SK-MEL-5 (cell line): ENCODE data around the gene PFKL. TPM values are rescaled to one million over a fixed set of nuclear protein-coding genes. Genes with fewer than 3 reads are reported as not detected.
"Not testable (repeated sequence)": the region's sequence is repeated elsewhere in the genome, so short reads cannot be mapped to it uniquely, and the experiment has no call there.

Source experiments
- DNase-seq: peaks from one replicate; pipeline ENCODE4 v3.0.0-alpha.2; 2016; ENCODE audit warnings: low read depth, low spot score
- in situ Hi-C: cut with HindIII; loops from 2 replicates; pipeline ENCODE4 v1.10.0; 2016; ENCODE audit warnings: low sequenced_read_pairs, high pct_unique_total_duplicates, low pct_unique_long_range_greater_than_20kb
- total RNA-seq: library from RNA; depleted of rRNA; stranded (reverse); fragments of >200 nt; shearing (Covaris generic); gene quantifications from 2 replicates; pipeline ENCODE4 v1.2.3, GENCODE V29; 2014

Gene PFKL
- total RNA-seq, 1 experiment from 2014 or later, result 81.4 TPM

DNA sequence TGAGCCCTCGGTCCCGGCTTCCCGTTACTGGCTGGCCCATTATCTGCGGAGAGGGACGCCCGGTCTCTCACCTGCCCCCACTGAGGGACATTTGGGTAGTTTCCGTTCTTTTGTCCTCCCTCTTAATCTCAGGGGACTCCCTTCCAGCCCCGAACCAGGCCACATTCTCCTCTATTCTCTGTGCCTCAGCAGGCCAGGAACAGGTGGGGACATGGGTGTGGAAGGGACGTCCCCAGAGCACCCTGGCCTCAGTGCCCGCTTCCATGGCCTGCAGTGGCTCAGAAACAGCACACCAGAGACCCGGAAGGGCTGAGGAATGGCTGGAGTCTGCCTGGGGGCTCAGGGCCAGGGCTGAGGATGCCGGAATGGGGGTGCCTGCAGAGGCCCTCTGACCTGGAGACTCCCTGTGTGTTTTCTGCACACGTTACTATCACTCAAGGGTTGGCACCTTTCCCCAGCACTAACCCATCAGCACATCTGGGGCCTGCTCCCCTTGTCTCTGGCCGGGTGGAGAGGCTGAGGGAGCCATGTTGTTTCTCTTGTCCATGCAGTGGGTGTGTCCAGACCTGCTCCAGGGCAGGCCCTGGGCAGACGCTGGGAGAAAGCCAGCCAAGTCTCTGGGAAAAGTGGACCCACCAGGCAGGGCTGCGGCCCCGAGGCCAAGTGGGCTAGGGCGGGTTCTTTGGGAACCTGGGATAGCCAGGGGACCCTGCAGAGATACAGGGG lies 28.1 kb upstream of the PFKL start:
- no peak for DNase-seq
- in situ Hi-C loops, result no loop called here

DNA sequence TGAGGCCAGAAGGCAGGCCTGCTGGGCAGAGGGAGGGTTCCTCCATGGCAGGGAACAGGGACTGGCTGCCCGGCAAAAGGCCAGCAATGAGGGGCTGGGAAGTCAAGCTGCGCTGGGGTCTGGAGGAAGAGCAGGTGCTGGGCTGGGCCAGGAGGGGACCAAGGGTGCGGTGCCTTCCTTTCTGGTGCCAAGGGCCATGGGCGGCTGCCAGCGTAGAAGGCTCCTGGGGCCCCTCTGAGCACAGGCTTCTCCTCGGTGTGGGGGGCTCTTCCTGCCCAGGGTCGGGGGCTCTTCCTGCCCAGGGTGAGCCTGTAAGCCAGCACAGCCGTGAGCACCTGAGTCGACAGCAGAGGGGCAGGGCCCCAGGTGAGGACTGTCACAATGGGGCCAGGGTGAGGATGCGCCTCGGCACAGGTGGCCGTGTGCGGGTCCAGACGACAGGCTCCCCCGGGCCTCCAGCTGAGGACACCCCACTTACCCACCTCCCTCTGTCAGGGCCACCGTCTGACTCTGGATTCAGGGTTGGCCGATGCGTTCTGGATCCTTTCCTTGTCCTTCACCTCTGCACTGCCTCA lies 27.5 kb upstream of the PFKL start:
- in situ Hi-C loops, result no loop called here
- no peak for DNase-seq

DNA sequence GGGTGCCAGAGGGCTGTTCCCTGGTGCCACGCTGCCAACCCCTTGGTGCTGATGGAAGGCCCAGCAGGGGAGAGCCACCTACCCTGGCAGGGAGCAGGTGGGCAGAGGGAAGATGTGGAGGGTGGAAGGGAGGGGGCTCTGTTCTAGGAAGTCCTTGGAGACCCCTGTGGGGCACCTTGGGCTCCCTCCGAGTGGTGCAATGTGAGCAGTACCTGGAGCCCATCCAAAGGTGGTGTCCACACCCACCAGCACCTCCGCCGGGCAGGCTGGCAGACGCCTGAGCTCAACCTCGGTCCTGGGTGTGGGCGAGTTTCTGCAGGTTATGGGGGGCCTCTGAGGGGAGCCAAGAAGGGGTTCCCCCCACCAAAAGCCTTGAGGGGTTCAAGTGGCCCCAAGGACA lies 26.8 kb upstream of the PFKL start:
- in situ Hi-C loops, result no loop called here
- DNase-seq, result no peak

DNA sequence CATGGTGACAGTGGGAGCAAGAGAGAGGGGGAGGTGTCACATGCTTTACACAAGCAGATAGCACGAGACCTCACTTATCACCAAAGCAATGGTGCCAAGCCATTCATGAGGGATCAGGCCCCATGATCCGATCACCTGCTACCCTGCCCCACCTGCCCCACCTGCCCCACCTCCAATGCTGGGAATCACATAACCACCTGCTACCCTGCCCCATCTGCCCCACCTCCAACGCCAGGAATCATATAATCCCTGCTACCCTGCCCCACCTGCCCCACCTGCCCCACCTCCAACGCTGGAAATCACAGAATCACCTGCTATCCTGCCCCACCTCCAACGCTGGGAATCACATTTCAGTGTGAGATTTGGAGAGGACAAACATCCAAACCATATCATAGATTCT lies 24.8 kb upstream of the PFKL start:
- DNase-seq, result no peak
- in situ Hi-C loops, result no loop called here

DNA sequence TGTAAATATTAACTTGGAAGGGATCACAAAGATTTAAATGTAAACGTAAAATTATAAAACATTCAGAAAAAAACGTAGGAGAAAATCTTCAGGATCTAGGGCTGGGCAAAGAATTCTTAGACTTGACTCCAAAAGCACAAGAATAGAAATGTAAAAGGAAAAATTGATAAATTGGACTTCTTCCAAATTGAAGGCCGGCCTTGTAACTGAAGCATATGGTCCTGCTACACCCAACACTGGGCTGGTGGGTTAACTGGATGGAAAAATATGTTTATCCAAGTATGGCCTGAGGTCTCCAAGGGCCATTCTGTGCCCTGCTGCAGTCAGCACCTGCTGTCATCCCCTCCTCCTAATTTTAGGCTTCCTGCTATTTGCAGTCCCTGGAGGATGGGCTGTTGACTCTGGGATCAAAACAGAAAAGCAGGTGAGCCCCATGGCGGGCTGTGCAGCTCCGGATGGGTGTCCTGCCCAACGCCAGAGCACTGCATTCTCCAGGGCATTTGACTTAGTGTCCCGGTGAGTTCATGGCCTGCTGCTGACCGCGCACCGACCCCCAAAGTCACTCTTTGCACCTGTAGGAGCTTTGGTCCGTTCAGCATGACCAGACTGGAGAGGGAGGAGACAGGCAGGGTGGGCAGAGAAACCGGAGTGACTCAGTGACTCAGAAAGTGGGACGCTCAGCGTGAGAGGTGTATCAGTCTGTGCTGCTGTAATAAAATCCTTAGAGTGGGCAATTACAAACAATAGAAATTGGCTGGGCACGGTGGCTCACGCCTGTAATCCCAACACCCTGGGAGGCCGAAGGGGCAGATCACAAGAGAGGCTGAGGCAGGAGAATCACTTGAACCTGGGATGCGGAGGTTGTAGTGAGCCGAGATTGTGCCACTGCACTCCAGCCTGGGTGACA lies 20.2 kb upstream of the PFKL start:
- in situ Hi-C loops, result no loop called here

DNA sequence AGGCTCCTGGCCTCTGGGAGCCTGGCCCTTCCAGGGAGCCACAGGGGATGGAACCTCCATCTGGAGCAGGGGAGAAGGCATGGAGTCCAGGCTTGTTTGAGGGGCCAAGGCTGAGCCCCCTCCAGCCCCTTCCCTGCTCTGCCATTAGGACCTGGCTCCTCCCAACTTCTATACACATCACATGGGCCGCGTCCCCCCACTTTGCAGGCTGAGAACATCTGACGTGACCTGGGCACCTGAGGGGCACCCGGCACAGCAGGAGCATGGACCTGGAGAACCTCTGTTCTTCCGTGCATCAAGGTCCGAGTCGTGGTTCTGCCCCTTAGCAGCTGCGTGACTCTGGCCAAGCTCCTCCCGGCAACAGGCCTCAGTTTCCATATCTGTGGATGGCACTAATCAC lies 18.1 kb upstream of the PFKL start:
- no peak for DNase-seq
- in situ Hi-C loops, result no loop called here

More for the DNA sequence above, 20.2 kb upstream of the PFKL start:
- no peak for DNase-seq

DNA sequence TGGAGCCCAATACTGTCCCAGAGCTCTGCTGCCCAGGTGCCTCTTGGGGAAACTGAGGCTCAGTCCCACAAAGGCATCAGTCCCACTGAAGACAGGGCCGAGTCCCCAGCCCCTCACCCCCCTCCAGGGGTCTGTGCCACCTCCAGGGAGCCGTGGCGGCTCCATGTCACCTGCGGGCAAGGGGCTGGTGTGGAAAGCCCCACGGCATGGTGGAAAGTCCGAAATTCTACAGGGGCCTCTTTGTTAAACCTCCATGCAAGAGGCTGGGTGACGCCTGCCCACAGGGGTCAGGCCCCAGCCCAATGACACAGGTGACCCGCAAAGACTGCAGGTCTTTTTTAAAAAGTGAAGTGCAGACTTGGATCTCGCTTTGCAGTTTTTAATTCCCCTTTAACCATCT lies 17.5 kb upstream of the PFKL start:
- no peak for DNase-seq
- in situ Hi-C loops, result no loop called here

DNA sequence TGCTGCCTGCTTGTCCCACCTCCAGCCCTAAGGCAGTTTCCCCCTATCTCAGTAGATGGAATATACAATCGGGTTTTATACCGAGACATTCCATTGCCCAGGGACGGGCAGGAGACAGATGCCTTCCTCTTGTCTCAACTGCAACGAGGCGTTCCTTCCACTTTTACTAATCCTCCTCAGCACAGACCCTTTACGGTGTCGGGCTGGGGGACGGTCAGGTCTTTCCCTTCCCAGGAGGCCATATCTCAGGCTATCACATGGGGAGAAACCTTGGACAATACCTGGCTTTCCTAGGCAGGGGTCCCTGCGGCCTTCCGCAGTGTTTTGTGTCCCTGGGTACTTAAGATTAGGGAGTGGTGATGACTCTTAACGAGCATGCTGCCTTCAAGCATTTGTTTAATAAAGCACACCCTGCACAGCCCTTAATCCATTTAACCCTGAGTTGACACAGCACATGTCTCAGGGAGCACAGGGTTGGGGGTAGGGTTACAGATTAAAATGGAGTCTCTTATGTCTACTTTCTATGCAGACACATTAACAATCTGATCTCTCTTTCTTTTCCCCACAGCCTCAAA lies 16.6 kb upstream of the PFKL start:
- in situ Hi-C loops, result not testable (repeated sequence)

DNA sequence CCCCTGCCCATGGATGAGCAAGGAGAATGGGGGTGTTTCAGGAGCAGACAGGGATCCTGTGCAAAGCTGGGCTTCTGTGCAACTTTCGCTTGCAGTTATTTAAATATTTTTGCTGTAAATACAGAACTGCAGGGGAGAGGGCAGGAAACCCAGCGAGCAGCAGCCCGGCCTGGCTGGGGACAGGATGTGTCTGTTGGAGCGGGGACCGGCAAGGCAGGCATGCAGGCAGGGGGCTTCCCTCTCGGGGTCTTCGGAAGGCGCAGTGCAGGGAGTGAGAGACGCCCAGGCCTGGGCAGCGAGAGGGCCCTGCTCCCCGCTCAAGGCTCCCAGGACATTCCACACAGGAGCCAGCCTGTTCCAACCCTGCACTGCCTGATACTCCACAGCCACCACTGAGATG lies 15.9 kb upstream of the PFKL start:
- in situ Hi-C loops, result no loop called here

More for the DNA sequence above, 16.6 kb upstream of the PFKL start:
- not testable (repeated sequence) for DNase-seq

DNA sequence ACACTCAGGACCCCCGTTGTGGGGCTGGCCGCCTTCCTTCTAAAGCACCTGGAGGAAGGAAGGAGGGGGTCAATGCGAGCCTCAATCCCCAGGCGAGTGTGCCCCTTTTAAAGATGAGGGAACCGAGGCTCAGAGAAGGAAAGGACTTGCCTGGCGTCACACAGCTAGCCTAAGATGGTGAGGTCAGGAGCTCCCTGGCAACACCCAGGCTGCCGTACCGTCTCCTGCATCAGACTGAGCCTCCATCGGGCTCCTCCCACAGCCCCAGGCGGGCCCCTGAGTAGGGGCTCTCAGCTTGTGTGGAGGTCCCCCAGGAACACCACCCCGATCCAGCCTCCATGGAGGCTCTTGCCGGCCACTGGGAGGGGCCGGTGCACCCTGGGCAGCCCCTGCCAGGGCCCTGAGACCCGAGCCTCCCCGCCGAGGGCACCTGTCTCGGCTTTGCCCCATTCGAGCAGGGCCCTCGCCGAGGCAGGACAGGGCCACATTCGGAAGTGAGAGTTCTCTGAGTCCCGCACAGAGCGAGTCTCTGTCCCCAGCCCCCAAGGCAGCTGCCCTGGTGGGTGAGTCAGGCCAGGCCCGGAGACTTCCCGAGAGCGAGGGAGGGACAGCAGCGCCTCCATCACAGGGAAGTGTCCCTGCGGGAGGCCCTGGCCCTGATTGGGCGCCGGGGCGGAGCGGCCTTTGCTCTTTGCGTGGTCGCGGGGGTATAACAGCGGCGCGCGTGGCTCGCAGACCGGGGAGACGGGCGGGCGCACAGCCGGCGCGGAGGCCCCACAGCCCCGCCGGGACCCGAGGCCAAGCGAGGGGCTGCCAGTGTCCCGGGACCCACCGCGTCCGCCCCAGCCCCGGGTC lies 14.5 kb upstream of the PFKL start, which contains the start of gene AIRE:
Gene AIRE, plus strand, starts transcription at position 739 of the 855 bp plus-strand sequence. CDS start 131 bp downstream, outside the sequence.
- no peak for DNase-seq
- in situ Hi-C loops, result no loop called here

More for the DNA sequence above, 15.9 kb upstream of the PFKL start:
- no peak for DNase-seq

DNA sequence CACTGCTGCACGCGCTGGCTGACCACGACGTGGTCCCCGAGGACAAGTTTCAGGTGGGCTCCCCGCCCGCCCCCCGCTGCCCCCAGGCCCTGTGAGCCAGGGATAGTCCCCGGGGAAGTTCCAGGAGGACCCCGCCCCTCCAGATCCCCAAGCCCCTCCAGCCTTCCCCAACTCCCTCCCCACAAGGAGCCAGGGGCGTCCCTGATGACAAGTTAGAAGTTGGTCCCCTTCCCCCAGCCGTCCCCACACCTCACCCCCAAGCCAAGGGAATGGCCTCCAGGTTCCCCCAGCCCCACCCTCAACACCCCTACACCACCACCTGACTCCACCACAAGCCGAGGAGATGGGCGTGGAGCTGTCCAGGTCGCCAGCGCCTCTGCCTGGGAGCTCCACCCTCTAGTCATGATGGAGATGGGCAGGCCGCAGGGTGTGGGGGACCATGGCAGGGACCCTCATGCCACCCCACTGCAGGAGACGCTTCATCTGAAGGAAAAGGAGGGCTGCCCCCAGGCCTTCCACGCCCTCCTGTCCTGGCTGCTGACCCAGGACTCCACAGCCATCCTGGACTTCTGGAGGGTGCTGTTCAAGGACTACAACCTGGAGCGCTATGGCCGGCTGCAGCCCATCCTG lies 13.7 kb upstream of the PFKL start:
- DNase-seq, result no peak
- in situ Hi-C loops, result no loop called here

DNA sequence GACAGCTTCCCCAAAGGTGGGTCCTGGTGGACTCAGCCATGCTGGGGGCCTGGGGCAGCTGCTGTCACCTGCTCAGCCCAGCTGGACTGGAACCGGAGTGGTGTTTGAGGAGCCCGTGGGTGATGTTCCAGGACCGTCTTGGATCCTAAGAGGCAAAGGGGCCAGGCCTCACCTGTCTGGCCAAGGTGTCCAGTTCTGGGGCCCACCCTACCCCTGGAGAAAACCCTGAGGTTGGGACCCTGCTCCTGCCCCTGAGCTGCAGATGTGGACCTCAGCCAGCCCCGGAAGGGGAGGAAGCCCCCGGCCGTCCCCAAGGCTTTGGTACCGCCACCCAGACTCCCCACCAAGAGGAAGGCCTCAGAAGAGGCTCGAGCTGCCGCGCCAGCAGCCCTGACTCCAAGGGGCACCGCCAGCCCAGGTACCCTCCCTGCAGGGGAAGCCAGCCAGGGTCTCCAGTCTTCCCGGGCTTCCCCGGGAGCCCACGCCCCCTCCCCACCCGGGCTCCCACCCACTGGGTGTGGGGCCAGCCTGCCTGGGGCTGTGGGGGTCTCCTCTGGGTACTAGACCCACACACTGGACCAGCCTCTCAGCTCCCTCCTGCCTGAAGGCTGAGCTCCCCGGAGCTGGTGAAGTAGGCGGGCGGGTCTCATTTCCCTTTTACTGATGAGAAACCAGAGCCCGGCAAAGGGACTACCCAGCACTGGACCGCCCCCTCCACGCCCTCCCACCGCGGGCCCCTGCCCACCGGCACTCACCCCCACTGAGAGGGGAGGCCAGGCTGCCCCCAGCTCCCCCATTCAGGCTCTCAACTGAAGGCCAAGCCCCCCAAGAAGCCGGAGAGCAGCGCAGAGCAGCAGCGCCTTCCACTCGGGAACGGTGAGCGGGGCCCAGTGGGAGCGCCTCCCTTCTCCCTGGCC lies 12.9 kb upstream of the PFKL start:
- in situ Hi-C loops, result no loop called here
- no peak for DNase-seq

DNA sequence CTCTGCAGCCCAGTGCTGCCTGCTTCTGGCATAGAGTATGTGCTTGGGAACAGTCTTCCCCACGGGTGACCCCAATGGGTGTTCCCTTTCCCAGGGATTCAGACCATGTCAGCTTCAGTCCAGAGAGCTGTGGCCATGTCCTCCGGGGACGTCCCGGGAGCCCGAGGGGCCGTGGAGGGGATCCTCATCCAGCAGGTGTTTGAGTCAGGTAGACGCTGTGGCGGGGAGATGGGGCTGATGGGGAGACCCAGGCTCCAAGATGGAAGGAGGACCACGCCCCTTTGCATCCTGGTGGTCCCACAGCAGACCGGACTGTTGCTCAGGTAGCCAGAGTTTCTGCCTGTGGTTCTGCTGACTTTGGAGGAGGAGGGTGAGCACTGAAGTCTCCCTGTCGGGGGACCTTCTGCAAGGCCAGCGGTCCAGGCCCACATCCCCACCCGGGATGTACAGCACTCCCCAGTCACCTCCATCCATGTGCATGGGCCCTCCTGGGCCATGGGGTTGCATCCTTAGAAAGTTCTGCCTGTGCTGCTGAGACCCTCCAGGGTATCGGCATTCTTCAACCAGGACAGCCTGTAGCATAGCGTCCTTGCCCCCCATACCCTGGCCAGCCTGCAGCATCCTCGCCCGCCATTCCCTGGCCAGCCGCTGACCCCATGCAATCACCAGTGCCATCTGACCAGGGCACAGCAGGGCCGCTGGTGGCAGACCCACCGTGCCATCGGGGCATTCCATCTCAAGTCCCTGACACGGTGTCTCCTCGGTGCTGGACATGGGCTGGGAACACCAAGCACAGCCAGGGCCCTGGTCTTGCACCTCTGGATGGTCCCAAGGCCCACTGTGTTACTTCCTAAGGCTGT lies 11.4 kb upstream of the PFKL start:
- in situ Hi-C loops, result no loop called here
- DNase-seq, result no peak

DNA sequence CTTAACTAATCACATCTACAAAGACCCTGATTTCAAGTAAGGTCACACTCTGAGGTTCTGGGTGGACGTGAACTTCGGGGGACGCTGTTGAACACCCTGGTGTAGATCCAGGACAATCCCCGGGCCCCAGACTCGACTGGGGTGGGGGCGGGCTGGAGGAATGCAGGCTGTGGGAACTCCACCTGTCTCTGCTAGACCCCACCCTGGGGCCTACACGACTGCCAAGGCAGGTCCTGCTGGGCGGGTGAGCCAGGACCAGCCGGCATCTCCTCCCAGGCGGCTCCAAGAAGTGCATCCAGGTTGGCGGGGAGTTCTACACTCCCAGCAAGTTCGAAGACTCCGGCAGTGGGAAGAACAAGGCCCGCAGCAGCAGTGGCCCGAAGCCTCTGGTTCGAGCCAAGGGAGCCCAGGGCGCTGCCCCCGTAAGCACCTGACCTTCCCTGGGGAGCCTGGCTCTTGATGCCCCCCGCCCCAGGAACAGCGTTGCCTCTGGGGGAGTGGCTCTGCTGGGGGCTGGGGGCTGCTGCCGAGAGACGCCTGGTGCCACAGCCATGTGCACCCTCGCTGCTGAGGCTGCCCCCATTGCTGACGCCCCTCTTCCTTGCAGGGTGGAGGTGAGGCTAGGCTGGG lies 10.4 kb upstream of the PFKL start:
- in situ Hi-C loops, result no loop called here
- no peak for DNase-seq
